ENCODE measurements around the gene FOXP4.

- TF ChIP-seq CTCF (IDR thresholded peaks at IDR 0.05): no peak
- TF ChIP-seq ZSCAN20 (CRISPR knock-in tag; IDR thresholded peaks at IDR 0.05): no peak
- no peak for TF ChIP-seq USF2 (IDR thresholded peaks at IDR 0.05)
- no peak for TF ChIP-seq CHD4 (IDR thresholded peaks at IDR 0.05; ENCODE audit: borderline replicate concordance)
- TF ChIP-seq HOXB13 (CRISPR knock-in tag; IDR thresholded peaks at IDR 0.05; ENCODE audit: low read depth): no peak
- no peak for TF ChIP-seq REST (IDR thresholded peaks at IDR 0.05)
Observed at GRCh38 chr6:41604006-41604405, 57.8 kb downstream of the FOXP4 start.

Data from A549 (cell line).